Panc1 (cell line): ENCODE measurements around the gene OPHN1.

Source experiments
- CTCF ChIP-seq: fragments of 450-650 bp; IDR thresholded peaks from 2 replicates; pipeline ENCODE4 v1.5.1; 2017; ENCODE audit warnings: mild to moderate bottlenecking
- POLR2AphosphoS5 ChIP-seq: IDR thresholded peaks from 2 replicates; pipeline ENCODE4 v1.6.1; 2012; ENCODE audit warnings: mild to moderate bottlenecking, low read depth, low read length, moderate library complexity
- REST ChIP-seq, 2 experiments: IDR thresholded peaks; 2 replicates each; pipeline ENCODE4 v1.6.1; 2011 to 2012; ENCODE audit warnings: low read depth in 2 of 2, control low read depth in 1 of 2, low read length in 1 of 2, mild to moderate bottlenecking in 1 of 2, moderate library complexity in 1 of 2; ENCODE audit not compliant: insufficient read depth in 1 of 2
- TCF7L2 ChIP-seq: IDR thresholded peaks from 2 replicates; pipeline ENCODE4 v1.6.1; 2011; ENCODE audit warnings: mild to moderate bottlenecking, low read depth, low read length, inconsistent platforms

GRCh38 chrX:68451720-68452119, 18.4 kb upstream of the OPHN1 start:
- no peak for TF ChIP-seq CTCF
- no peak for TF ChIP-seq REST (IDR thresholded peaks at IDR 0.05; ENCODE audit: insufficient read depth in 1 of 2, low read depth in 2 of 2, low read length in 1 of 2)
- no peak for TF ChIP-seq POLR2AphosphoS5
- TF ChIP-seq TCF7L2: no peak
